Suprapubic skin (tissue), 4 donors: ENCODE measurements around the gene ETFRF1. TPM values are rescaled to one million over a fixed set of nuclear protein-coding genes. Genes with fewer than 3 reads are reported as not detected.

Experiments used
- DNase-seq, 2 donors: peaks; one replicate each; pipeline ENCODE4 v3.0.0-alpha.2; 2019; ENCODE audit warnings: low spot score in 2 of 2
- H3K27ac ChIP-seq: fragments of 200-600 bp; sonication (generic); one replicate; pipeline ENCODE4 v1.5.1; 2019
- H3K27me3 ChIP-seq: fragments of 200-600 bp; sonication (generic); one replicate; pipeline ENCODE4 v1.5.1; 2019
- H3K36me3 ChIP-seq: fragments of 200-600 bp; sonication (generic); one replicate; pipeline ENCODE4 v1.5.1; 2019
- H3K4me1 ChIP-seq: fragments of 200-600 bp; sonication (generic); one replicate; pipeline ENCODE4 v1.5.1; 2019
- H3K4me3 ChIP-seq: fragments of 200-600 bp; sonication (generic); one replicate; pipeline ENCODE4 v1.5.1; 2019; ENCODE audit warnings: mild to moderate bottlenecking
- H3K9me3 ChIP-seq: fragments of 200-600 bp; sonication (generic); one replicate; pipeline ENCODE4 v1.5.1; 2019
- EP300 ChIP-seq: sonication (generic); formaldehyde crosslinking; IDR thresholded peaks from one replicate; pipeline ENCODE4 v1.6.1; 2017; ENCODE audit warnings: antibody characterized with exemption
- POLR2A ChIP-seq, 2 donors: fragments of 450-650 bp; IDR thresholded peaks; one replicate each; pipeline ENCODE4 v1.6.1; 2017; ENCODE audit warnings: antibody characterized with exemption in 2 of 2, mild to moderate bottlenecking in 2 of 2, moderate library complexity in 2 of 2
- POLR2AphosphoS5 ChIP-seq, 3 donors: sonication (generic); formaldehyde crosslinking; IDR thresholded peaks; one replicate each; pipeline ENCODE4 v1.6.1; 2017; ENCODE audit warnings: antibody characterized with exemption in 3 of 3
- WGBS: methylation state at CpG from one replicate; pipeline ENCODE4 v1.1.5; 2018; 5-methylcytosine and 5-hydroxymethylcytosine counted together
- total RNA-seq, 4 donors: library from RNA; depleted of rRNA; stranded (reverse); fragments of >200 nt; gene quantifications; one replicate each; pipeline ENCODE4 v1.1.0, GENCODE V29; 2016
- TF ChIP-seq, protein P1 (sequence below), 2 donors: fragments of 200-600 bp in 1 of 2; fragments of 450-650 bp in 1 of 2; sonication (generic) in 1 of 2; IDR thresholded peaks; one replicate each; pipeline ENCODE4 v1.5.1; 2016 to 2019; ENCODE audit warnings: antibody characterized with exemption in 2 of 2, mild to moderate bottlenecking in 1 of 2, moderate library complexity in 1 of 2

Gene ETFRF1
- total RNA-seq, 4 donors from 2014 or later = 39.8 to 46.6 (median 41.3) TPM

DNA sequence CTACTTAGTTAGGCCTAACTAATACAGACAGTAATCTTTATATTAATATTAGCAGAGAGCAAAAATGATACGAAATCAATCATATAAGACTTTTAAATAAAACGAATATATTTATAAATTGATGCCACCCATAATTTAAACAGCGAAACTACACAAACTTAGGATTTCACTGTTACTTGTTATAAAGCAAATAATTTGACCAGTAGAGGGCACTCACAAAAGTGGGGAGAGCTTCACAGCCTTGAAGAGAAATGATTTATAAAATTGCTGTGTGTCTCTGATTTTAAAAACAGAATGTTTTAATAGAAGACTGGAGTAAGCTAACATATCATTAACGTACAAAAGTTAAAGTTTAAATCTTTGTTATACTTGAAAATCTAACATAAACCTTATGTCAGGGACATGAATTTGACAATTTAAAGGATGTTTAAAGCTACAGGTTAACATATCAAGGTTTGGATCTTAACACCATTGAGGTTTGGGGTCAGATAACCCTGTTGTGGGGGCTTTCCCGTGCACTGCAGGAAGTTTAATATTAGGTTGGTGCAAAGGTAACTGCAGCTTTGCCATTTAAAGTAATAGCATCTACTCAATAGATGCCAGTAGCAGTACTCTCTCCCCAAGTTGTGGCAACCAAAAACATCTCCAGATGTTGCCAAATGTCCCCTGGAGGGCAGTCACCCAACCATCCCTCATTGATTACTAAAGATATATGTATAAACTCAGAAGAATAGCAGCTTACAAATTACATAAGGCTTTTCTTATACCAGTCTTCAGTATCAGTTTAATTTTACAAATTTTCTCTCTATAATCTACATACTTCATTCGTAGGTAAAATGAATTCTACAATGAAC is 46.4 kb downstream of the ETFRF1 start:
- Histone ChIP-seq H3K27me3 (no peaks in the 10 kb centered on the region), H3K4me1 (peaks cover 4% of the 10 kb centered on the region), H3K4me3 (no peak overlapping the region), H3K9me3 (no peaks in the 10 kb centered on the region), H3K27ac (no peak overlapping the region), H3K36me3 (peaks cover 3% of the 10 kb centered on the region)
- no peak for DNase-seq
- WGBS = 40% methylated on average over 6 of the region's 6 CpGs
- TF ChIP-seq, protein P1, sequence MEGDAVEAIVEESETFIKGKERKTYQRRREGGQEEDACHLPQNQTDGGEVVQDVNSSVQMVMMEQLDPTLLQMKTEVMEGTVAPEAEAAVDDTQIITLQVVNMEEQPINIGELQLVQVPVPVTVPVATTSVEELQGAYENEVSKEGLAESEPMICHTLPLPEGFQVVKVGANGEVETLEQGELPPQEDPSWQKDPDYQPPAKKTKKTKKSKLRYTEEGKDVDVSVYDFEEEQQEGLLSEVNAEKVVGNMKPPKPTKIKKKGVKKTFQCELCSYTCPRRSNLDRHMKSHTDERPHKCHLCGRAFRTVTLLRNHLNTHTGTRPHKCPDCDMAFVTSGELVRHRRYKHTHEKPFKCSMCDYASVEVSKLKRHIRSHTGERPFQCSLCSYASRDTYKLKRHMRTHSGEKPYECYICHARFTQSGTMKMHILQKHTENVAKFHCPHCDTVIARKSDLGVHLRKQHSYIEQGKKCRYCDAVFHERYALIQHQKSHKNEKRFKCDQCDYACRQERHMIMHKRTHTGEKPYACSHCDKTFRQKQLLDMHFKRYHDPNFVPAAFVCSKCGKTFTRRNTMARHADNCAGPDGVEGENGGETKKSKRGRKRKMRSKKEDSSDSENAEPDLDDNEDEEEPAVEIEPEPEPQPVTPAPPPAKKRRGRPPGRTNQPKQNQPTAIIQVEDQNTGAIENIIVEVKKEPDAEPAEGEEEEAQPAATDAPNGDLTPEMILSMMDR (IDR thresholded peaks at IDR 0.05) = peak; percentile 44 to 54
- no peak for TF ChIP-seq EP300

DNA sequence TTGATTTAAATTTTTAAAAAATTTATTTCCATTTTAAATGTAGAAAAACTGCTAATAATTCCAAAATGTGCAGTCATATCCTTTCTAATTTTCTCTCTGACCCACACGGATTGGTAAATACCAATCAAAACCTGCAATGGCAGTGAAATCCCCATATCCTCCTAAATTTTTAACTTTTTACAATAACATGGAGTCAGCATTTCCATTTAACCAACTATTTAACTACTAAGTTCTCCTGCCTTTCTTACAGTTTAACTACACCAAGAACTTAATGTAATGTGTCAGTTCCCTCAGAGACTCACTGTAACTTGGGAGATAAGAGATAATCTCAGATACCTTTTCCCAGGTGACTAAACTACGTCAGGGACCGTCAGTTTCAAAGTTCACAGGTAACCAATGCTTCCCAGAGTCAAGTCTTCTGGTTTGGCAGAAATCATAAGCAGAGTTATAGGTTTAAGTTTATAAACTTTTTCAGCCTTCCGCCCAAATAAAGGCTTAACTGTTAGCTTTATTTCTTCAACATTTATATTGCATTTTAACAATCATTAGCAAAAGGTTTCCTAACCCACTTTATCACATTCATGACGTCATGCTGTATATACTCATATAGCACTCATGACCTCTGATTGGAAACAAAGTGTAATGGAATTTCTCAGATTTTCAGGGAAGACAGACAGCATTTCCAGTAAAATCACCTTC is 48.1 kb downstream of the ETFRF1 start:
- TF ChIP-seq EP300 (no peak), POLR2AphosphoS5 (IDR thresholded peaks at IDR 0.05) (no peak), POLR2A (IDR thresholded peaks at IDR 0.05) (no peak)
- TF ChIP-seq, protein P1 (IDR thresholded peaks at IDR 0.05) = no peak
- Histone ChIP-seq H3K27me3 (no peaks in the 10 kb centered on the region), H3K9me3 (no peaks in the 10 kb centered on the region), H3K4me3 (no peak overlapping the region), H3K27ac (no peak overlapping the region), H3K4me1 (peaks cover 4% of the 10 kb centered on the region), H3K36me3 (no peaks in the 10 kb centered on the region)
- 88% methylated on average over 5 of the region's 5 CpGs for WGBS
- no peak for DNase-seq

DNA sequence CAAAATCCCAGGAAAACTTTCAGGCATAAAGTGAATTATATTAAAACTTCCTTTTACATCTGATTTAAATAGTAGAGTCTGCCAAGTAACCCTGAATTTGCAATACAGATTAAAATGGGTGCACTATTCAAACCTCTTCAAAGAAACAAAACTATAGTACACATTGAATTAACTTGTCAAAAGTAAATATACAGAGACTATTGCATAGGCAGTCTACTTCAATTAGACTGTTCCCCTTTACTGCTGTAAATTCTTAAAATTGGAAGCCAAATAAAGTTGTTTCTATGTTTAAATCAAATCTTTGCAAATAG is 48.6 kb downstream of the ETFRF1 start:
- no peaks in the 10 kb centered on the region for H3K9me3 ChIP-seq
- H3K4me3 ChIP-seq = no peak overlapping the region
- no peak overlapping the region for H3K27ac ChIP-seq
- H3K27me3 ChIP-seq = no peaks in the 10 kb centered on the region
- H3K36me3 ChIP-seq = no peaks in the 10 kb centered on the region
- TF ChIP-seq, protein P1 (IDR thresholded peaks at IDR 0.05) = no peak
- TF ChIP-seq POLR2A (IDR thresholded peaks at IDR 0.05) (no peak), EP300 (no peak), POLR2AphosphoS5 (IDR thresholded peaks at IDR 0.05) (no peak)
- no peak for DNase-seq
- peaks cover 4% of the 10 kb centered on the region for H3K4me1 ChIP-seq

DNA sequence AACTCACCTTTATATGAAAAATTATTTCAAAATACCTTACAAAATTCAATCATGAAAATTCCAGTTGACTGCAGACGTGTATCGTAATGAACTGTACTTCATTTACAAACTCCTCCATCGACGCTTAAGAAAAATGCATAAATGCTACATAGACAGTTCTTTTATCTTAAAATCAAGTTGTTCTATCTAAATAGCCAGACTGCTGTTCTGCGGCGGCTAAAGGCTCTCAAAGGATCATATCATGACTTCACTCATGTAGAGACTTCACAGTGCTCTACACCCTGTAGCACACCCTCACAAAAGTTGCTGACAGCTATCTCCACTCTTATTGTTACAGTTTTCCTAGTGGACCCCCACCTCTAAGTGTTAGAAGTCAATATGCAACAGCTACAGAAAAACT is 50.5 kb downstream of the ETFRF1 start:
- TF ChIP-seq POLR2AphosphoS5 (IDR thresholded peaks at IDR 0.05) = no peak
- TF ChIP-seq EP300 = no peak
- TF ChIP-seq, protein P1 (IDR thresholded peaks at IDR 0.05) = no peak
- no peak for TF ChIP-seq POLR2A (IDR thresholded peaks at IDR 0.05)
- peaks cover 15% of the 10 kb centered on the region for H3K4me1 ChIP-seq
- DNase-seq = no peak
- no peak overlapping the region for H3K27ac ChIP-seq
- no peaks in the 10 kb centered on the region for H3K9me3 ChIP-seq
- no peak overlapping the region for H3K4me3 ChIP-seq
- 92% methylated on average over 6 of the region's 6 CpGs for WGBS
- H3K36me3 ChIP-seq = no peaks in the 10 kb centered on the region
- no peaks in the 10 kb centered on the region for H3K27me3 ChIP-seq

DNA sequence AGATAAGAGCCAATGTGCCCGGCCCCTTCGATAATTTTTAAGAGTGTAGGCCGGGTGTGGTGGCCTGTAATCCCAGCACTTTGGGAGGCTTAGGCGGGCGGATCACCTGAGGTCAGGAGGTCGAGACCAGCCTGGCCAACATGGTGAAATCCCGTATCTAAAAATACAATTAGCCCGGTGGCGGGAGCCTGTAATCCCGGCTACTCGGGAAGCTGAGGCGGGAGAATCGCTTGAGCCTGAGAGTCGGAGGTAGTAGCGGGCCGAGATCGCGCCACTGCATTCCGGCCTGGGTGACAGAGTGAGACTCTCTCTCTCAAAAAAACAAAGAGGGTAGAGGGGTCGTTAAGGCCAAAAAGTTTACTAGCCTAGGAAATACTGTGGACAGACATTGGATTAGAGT is 53.1 kb downstream of the ETFRF1 start:
- DNase-seq = no peak
- Histone ChIP-seq H3K36me3 (no peaks in the 10 kb centered on the region), H3K4me3 (no peak overlapping the region), H3K27ac (no peak overlapping the region), H3K4me1 (peaks cover 18% of the 10 kb centered on the region), H3K9me3 (no peaks in the 10 kb centered on the region), H3K27me3 (no peaks in the 10 kb centered on the region)
- 97% methylated on average over 20 of the region's 20 CpGs for WGBS
- no peak for TF ChIP-seq POLR2A (IDR thresholded peaks at IDR 0.05)
- TF ChIP-seq, protein P1 (IDR thresholded peaks at IDR 0.05) = no peak
- TF ChIP-seq POLR2AphosphoS5 (IDR thresholded peaks at IDR 0.05) = no peak
- TF ChIP-seq EP300 = no peak
